GM12878 (cell line): ENCODE results near the gene STAT5B.

Source experiments
- CREB1 ChIP-seq: IDR thresholded peaks from 2 replicates; pipeline ENCODE4 v1.6.1; 2012; ENCODE audit warnings: low read depth, mild to moderate bottlenecking, inconsistent platforms
- NRF1 ChIP-seq: conservative IDR thresholded peaks from 2 replicates; pipeline ENCODE4 v1.6.1; 2011; ENCODE audit warnings: mild to moderate bottlenecking, low read depth, low read length, improper control_type of control experiment
- POLR2A ChIP-seq: IDR thresholded peaks from 2 replicates; pipeline ENCODE4 v1.6.1; 2011; ENCODE audit warnings: low read depth, mild to moderate bottlenecking, low read length
- SIN3A ChIP-seq: IDR thresholded peaks from 2 replicates; pipeline ENCODE4 v1.6.1; 2012; ENCODE audit warnings: low read depth, low read length, improper control_type of control experiment
- TF ChIP-seq, protein P1 (sequence below): fragments of 450-650 bp; IDR thresholded peaks from 2 replicates; pipeline ENCODE4 v1.6.1; 2016; ENCODE audit warnings: mild to moderate bottlenecking
- TF ChIP-seq, protein P2 (sequence below): IDR thresholded peaks from 2 replicates; pipeline ENCODE4 v1.6.1; 2011; ENCODE audit warnings: borderline replicate concordance, low read depth, mild to moderate bottlenecking, moderate library complexity, mixed read lengths, low read length; ENCODE audit not compliant: insufficient read depth; ENCODE audit errors: extremely low read length
- TF ChIP-seq, protein P3 (sequence below): IDR thresholded peaks from 2 replicates; pipeline ENCODE4 v1.6.1; 2011; ENCODE audit warnings: mild to moderate bottlenecking, low read depth, low read length, moderate library complexity; ENCODE audit not compliant: insufficient replicate concordance
- TF ChIP-seq, protein P4 (sequence below), 3 experiments: IDR thresholded peaks in 2 of 3; conservative IDR thresholded peaks in 1 of 3; 2 replicates each; pipeline ENCODE4 v1.5.1; 2011; ENCODE audit warnings: low read depth in 3 of 3, low read length in 3 of 3, mild to moderate bottlenecking in 3 of 3, control low read depth in 2 of 3, moderate library complexity in 2 of 3, inconsistent platforms in 1 of 3, mixed read lengths in 1 of 3; ENCODE audit not compliant: control insufficient read depth in 2 of 3, insufficient read depth in 1 of 3; ENCODE audit errors: extremely low read depth in 1 of 3
- TF ChIP-seq, protein P5 (sequence below): IDR thresholded peaks from 2 replicates; pipeline ENCODE4 v1.6.1; 2012; ENCODE audit warnings: mild to moderate bottlenecking, low read depth, low read length

DNA sequence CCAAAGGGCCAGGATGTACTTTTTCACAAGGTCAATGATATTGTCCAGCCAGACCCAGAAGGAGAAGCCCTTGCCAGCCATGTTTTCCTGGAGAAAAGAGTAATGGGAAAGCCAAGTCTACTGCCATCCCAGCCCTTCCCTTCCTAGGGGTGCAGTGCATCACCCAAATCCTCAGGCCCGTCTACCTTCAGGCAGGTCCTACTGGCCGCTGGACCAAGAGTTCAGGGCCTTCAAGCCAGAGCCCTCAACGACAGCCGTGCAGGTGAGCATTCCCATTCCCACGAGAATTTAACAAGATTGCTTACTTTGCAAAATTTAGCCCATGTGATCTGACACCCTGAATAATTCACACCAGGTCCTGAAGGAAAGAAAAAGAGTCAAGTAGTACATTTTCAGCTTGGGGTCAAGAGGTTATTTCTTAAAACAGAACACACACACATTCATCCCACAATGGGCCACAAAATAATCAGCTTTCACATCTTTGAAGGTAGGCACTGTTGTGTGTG lies 47.1 kb upstream of the STAT5B start:
- TF ChIP-seq, protein P1, sequence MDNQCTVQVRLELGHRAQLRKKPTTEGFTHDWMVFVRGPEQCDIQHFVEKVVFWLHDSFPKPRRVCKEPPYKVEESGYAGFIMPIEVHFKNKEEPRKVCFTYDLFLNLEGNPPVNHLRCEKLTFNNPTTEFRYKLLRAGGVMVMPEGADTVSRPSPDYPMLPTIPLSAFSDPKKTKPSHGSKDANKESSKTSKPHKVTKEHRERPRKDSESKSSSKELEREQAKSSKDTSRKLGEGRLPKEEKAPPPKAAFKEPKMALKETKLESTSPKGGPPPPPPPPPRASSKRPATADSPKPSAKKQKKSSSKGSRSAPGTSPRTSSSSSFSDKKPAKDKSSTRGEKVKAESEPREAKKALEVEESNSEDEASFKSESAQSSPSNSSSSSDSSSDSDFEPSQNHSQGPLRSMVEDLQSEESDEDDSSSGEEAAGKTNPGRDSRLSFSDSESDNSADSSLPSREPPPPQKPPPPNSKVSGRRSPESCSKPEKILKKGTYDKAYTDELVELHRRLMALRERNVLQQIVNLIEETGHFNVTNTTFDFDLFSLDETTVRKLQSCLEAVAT, result no peak
- TF ChIP-seq, protein P2, sequence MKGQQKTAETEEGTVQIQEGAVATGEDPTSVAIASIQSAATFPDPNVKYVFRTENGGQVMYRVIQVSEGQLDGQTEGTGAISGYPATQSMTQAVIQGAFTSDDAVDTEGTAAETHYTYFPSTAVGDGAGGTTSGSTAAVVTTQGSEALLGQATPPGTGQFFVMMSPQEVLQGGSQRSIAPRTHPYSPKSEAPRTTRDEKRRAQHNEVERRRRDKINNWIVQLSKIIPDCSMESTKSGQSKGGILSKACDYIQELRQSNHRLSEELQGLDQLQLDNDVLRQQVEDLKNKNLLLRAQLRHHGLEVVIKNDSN, result no peak
- TF ChIP-seq CREB1 (no peak), SIN3A (no peak), NRF1 (no peak), POLR2A (no peak)
- TF ChIP-seq, protein P3, sequence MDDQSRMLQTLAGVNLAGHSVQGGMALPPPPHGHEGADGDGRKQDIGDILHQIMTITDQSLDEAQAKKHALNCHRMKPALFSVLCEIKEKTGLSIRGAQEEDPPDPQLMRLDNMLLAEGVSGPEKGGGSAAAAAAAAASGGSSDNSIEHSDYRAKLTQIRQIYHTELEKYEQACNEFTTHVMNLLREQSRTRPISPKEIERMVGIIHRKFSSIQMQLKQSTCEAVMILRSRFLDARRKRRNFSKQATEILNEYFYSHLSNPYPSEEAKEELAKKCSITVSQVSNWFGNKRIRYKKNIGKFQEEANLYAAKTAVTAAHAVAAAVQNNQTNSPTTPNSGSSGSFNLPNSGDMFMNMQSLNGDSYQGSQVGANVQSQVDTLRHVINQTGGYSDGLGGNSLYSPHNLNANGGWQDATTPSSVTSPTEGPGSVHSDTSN, result no peak
- TF ChIP-seq, protein P4, sequence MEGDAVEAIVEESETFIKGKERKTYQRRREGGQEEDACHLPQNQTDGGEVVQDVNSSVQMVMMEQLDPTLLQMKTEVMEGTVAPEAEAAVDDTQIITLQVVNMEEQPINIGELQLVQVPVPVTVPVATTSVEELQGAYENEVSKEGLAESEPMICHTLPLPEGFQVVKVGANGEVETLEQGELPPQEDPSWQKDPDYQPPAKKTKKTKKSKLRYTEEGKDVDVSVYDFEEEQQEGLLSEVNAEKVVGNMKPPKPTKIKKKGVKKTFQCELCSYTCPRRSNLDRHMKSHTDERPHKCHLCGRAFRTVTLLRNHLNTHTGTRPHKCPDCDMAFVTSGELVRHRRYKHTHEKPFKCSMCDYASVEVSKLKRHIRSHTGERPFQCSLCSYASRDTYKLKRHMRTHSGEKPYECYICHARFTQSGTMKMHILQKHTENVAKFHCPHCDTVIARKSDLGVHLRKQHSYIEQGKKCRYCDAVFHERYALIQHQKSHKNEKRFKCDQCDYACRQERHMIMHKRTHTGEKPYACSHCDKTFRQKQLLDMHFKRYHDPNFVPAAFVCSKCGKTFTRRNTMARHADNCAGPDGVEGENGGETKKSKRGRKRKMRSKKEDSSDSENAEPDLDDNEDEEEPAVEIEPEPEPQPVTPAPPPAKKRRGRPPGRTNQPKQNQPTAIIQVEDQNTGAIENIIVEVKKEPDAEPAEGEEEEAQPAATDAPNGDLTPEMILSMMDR (IDR thresholded peaks at IDR 0.05 in 2 of 3, conservative IDR thresholded peaks at IDR 0.05 in 1 of 3; ENCODE audit: control insufficient read depth in 2 of 3, extremely low read depth in 1 of 3, insufficient read depth in 1 of 3, low read depth in 3 of 3, low read length in 3 of 3), result no peak
- TF ChIP-seq, protein P5, sequence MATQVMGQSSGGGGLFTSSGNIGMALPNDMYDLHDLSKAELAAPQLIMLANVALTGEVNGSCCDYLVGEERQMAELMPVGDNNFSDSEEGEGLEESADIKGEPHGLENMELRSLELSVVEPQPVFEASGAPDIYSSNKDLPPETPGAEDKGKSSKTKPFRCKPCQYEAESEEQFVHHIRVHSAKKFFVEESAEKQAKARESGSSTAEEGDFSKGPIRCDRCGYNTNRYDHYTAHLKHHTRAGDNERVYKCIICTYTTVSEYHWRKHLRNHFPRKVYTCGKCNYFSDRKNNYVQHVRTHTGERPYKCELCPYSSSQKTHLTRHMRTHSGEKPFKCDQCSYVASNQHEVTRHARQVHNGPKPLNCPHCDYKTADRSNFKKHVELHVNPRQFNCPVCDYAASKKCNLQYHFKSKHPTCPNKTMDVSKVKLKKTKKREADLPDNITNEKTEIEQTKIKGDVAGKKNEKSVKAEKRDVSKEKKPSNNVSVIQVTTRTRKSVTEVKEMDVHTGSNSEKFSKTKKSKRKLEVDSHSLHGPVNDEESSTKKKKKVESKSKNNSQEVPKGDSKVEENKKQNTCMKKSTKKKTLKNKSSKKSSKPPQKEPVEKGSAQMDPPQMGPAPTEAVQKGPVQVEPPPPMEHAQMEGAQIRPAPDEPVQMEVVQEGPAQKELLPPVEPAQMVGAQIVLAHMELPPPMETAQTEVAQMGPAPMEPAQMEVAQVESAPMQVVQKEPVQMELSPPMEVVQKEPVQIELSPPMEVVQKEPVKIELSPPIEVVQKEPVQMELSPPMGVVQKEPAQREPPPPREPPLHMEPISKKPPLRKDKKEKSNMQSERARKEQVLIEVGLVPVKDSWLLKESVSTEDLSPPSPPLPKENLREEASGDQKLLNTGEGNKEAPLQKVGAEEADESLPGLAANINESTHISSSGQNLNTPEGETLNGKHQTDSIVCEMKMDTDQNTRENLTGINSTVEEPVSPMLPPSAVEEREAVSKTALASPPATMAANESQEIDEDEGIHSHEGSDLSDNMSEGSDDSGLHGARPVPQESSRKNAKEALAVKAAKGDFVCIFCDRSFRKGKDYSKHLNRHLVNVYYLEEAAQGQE, result no peak
